Right atrium auricular region (tissue), 2 donors: ENCODE results near the gene MOGAT2. TPM values are rescaled to one million over a fixed set of nuclear protein-coding genes. Genes with fewer than 3 reads are reported as not detected.

ENCODE experiments used
- DNase-seq: peaks from one replicate; pipeline ENCODE4 v3.0.0-alpha.2; 2019; ENCODE audit warnings: low spot score
- H3K27ac ChIP-seq, 2 donors: fragments of 200-600 bp; sonication (generic); 1 replicate in 1 of 2; 2 replicates in 1 of 2; pipeline ENCODE4 v1.5.1; 2016 to 2019
- H3K27me3 ChIP-seq, 2 donors: fragments of 200-600 bp; sonication (generic); one replicate each; pipeline versions ENCODE4 v1.5.1 to v1.6.0; 2017 to 2019
- H3K36me3 ChIP-seq: fragments of 200-600 bp; sonication (generic); one replicate; pipeline ENCODE4 v1.5.1; 2016
- H3K4me1 ChIP-seq, 2 donors: fragments of 200-600 bp; sonication (generic); one replicate each; pipeline versions ENCODE4 v1.5.1 to v1.6.0; 2017 to 2019
- H3K4me3 ChIP-seq, 2 donors: fragments of 200-600 bp; sonication (generic); 1 replicate in 1 of 2; 2 replicates in 1 of 2; pipeline ENCODE4 v1.5.1; 2017 to 2019; ENCODE audit warnings: mild to moderate bottlenecking in 1 of 2, moderate library complexity in 1 of 2
- H3K9me3 ChIP-seq, 2 donors: fragments of 200-600 bp; sonication (generic); one replicate each; pipeline ENCODE4 v1.5.1; 2019
- total RNA-seq, 2 donors: library from RNA; depleted of rRNA; stranded (reverse); fragments of >200 nt; gene quantifications; one replicate each; pipeline ENCODE4 v1.1.0, GENCODE V29; 2016
- TF ChIP-seq, protein P1 (sequence below), 2 donors: fragments of 200-600 bp; sonication (generic); IDR thresholded peaks; one replicate each; pipeline ENCODE4 v1.5.1; 2019; ENCODE audit warnings: antibody characterized with exemption in 2 of 2

MOGAT2 gene
- total RNA-seq, 2 donors from 2014 or later = not detected

DNA sequence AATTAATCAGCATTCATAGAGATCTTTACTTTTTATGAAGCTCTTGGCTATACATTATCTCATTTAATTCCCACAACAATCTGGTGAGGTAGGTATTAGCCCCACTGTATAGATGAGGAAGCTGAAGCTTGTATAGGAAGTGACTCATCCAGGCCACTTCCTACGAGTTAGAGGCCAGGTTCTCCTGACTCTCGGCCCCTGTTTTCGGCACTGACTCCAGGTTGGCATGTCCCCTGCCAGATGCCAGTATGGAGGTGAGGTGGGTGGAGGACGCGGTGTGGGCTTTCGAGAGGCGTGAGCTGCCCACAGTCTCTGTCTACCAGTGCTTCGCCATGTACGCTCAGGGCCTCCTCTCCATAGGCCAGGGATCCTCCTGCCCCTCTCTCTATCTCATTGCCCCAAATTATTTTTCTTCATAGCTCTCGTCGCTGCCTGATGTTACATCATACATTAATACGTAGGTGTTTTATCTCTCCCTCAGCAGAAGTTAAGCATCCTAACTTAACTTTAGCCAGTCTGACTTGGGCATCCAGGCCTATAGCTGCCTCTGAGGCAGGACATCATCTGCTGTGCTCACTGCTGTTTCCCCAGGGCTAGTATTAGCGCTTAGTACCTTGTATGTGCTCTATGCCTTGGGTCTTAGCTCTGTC lies 59.9 kb downstream of the MOGAT2 start:
- H3K36me3 ChIP-seq = no peaks in the 10 kb centered on the region
- no peak overlapping the region for H3K4me3 ChIP-seq
- DNase-seq = no peak
- TF ChIP-seq, protein P1, sequence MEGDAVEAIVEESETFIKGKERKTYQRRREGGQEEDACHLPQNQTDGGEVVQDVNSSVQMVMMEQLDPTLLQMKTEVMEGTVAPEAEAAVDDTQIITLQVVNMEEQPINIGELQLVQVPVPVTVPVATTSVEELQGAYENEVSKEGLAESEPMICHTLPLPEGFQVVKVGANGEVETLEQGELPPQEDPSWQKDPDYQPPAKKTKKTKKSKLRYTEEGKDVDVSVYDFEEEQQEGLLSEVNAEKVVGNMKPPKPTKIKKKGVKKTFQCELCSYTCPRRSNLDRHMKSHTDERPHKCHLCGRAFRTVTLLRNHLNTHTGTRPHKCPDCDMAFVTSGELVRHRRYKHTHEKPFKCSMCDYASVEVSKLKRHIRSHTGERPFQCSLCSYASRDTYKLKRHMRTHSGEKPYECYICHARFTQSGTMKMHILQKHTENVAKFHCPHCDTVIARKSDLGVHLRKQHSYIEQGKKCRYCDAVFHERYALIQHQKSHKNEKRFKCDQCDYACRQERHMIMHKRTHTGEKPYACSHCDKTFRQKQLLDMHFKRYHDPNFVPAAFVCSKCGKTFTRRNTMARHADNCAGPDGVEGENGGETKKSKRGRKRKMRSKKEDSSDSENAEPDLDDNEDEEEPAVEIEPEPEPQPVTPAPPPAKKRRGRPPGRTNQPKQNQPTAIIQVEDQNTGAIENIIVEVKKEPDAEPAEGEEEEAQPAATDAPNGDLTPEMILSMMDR (IDR thresholded peaks at IDR 0.05) = no peak
- H3K27ac ChIP-seq = no peak overlapping the region
- no peaks in the 10 kb centered on the region for H3K9me3 ChIP-seq
- H3K4me1 ChIP-seq = no peaks in the 10 kb centered on the region
- H3K27me3 ChIP-seq = no peaks in the 10 kb centered on the region

DNA sequence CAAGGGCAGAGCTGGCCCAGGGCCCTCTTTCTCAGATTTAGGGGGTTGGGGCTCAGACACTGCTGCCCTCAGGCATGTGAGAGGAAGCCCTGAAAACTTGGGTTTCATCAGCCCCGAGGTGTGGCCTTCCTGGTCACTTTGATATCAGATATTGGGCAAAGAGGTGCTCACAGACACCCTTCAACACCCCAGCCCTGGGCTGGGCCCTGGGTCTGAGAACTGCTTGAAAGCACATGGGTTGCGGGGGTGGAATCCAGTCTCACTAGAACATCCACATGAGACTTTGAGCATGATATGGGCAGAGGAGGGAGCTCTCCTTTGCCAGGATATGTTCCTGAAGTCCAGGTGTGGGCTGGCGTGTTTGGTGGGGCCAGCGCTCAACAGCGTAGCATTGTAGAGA lies 61.3 kb downstream of the MOGAT2 start:
- no peaks in the 10 kb centered on the region for H3K36me3 ChIP-seq
- no peak overlapping the region for H3K4me3 ChIP-seq
- H3K27ac ChIP-seq = no peak overlapping the region
- no peaks in the 10 kb centered on the region for H3K9me3 ChIP-seq
- H3K4me1 ChIP-seq = no peaks in the 10 kb centered on the region
- no peak for DNase-seq
- TF ChIP-seq, protein P1 (IDR thresholded peaks at IDR 0.05) = no peak
- H3K27me3 ChIP-seq = no peaks in the 10 kb centered on the region

DNA sequence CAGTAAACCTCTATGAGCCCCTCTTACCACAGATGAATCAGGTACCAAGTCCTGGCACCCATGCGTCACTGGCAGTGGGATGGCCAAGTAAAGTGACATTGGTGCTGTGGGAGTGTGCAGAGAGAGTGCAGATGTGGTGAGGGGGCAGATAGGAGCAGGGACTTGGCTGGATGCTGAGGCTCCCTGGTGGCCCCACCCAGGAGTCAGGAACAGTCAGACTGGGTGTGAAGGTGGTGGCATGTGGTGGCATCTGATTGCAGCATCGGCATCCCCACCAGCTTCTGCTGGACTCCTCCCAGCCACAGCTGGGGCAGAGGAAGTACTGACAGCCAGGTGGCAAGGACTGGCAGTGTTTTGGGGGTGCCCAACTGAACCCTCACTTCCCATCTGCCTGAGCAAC lies 62.3 kb downstream of the MOGAT2 start:
- Histone ChIP-seq H3K9me3 (no peaks in the 10 kb centered on the region), H3K27ac (no peak overlapping the region), H3K4me3 (no peak overlapping the region), H3K4me1 (no peaks in the 10 kb centered on the region), H3K27me3 (no peaks in the 10 kb centered on the region), H3K36me3 (no peaks in the 10 kb centered on the region)
- TF ChIP-seq, protein P1 (IDR thresholded peaks at IDR 0.05) = no peak
- no peak for DNase-seq

DNA sequence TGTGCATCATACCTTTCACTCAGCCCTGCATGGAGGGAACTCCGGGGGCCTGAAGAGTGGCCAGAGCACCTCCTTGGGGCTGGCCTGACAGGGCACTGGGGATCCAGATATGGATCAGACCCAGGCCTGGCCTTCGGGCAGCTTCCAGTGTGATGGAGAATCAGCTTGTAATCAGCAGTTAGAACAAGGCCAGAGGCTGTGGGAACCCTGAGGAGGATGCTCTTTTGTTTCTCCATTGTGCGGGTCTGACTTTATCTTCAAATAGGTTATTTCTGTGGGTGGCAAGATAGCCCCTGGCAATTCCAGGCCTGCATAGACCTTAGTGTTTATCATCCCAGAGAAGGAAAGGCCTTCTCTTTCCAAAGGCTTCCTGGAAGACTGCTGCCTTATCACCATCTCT lies 63.2 kb downstream of the MOGAT2 start:
- H3K27ac ChIP-seq = no peak overlapping the region
- H3K27me3 ChIP-seq = no peaks in the 10 kb centered on the region
- H3K4me3 ChIP-seq = no peak overlapping the region
- H3K9me3 ChIP-seq = no peaks in the 10 kb centered on the region
- TF ChIP-seq, protein P1 (IDR thresholded peaks at IDR 0.05) = no peak
- no peaks in the 10 kb centered on the region for H3K4me1 ChIP-seq
- H3K36me3 ChIP-seq = no peaks in the 10 kb centered on the region
- no peak for DNase-seq

DNA sequence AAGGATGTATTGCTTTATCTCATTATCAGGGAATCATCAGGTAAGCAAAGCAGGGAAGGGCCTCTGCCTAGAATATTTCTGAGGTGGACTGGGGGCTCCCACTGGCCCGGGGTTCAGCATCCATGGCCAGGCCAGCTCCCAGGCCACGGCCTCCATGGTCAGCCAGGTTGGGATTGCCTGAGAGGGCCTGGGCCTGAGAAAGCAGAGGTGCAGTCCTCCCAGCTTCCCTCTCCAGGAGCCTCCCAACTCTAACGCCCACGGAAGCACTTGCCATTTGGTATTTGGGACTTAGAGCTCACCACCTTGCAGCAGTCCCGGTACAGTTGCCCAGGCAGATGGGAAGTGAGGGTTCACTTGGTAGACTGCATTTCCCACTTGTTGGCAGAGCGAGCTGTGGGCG lies 63.7 kb downstream of the MOGAT2 start:
- TF ChIP-seq, protein P1 (IDR thresholded peaks at IDR 0.05) = no peak
- H3K9me3 ChIP-seq = no peaks in the 10 kb centered on the region
- no peak overlapping the region for H3K4me3 ChIP-seq
- H3K27me3 ChIP-seq = no peaks in the 10 kb centered on the region
- no peak overlapping the region for H3K27ac ChIP-seq
- no peaks in the 10 kb centered on the region for H3K4me1 ChIP-seq
- H3K36me3 ChIP-seq = no peaks in the 10 kb centered on the region
- DNase-seq = no peak

DNA sequence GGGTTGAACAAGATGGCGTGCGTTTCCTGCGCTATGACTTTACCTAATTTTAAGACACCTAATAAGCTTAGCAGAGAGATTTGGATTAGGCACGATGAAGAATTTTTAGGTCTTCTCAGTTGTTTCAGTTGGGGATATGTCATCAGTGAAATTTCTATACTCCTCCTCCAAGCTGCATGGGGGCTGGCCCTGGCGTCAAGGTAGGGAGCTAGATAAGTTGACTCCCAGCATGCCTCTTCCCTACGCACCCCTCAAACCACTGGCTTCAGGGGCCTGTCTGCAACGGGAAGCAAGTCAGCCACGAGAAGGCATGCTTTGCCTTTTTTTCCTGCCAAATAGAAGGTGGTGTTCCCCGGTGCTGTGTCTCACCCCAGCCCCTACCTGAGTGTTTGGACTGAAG lies 64.2 kb downstream of the MOGAT2 start:
- Histone ChIP-seq H3K9me3 (no peaks in the 10 kb centered on the region), H3K27ac (no peak overlapping the region), H3K4me1 (no peaks in the 10 kb centered on the region), H3K4me3 (no peak overlapping the region), H3K27me3 (no peaks in the 10 kb centered on the region), H3K36me3 (no peaks in the 10 kb centered on the region)
- no peak for DNase-seq
- TF ChIP-seq, protein P1 (IDR thresholded peaks at IDR 0.05) = no peak
